Mucosa of stomach (tissue), 1 donor: ENCODE data around the gene PELI3.
"Not testable (repeated sequence)": the region's sequence is repeated elsewhere in the genome, so short reads cannot be mapped to it uniquely, and the experiment has no call there.

Experiments
- H3K27me3 ChIP-seq: one replicate; pipeline ENCODE4 v1.7.0; 2013; ENCODE audit warnings: mild to moderate bottlenecking, low read length; ENCODE audit not compliant: control insufficient read depth, insufficient read depth
- H3K36me3 ChIP-seq: one replicate; pipeline ENCODE4 v1.7.0; 2013; ENCODE audit warnings: low read length; ENCODE audit not compliant: control insufficient read depth, insufficient read depth
- H3K4me1 ChIP-seq: one replicate; pipeline ENCODE4 v1.7.0; 2013; ENCODE audit warnings: mild to moderate bottlenecking, low read length; ENCODE audit not compliant: control insufficient read depth, insufficient read depth
- H3K4me3 ChIP-seq: one replicate; pipeline ENCODE4 v1.7.0; 2013; ENCODE audit warnings: low read length
- H3K9ac ChIP-seq: one replicate; pipeline ENCODE4 v1.7.0; 2013; ENCODE audit warnings: mild to moderate bottlenecking, low read length, moderate library complexity
- H3K9me3 ChIP-seq: one replicate; pipeline ENCODE4 v1.7.0; 2013; ENCODE audit warnings: mild to moderate bottlenecking, low read length, moderate library complexity; ENCODE audit not compliant: control insufficient read depth
- donor health status: Pancreatic carcinoma.

PELI3 gene

DNA sequence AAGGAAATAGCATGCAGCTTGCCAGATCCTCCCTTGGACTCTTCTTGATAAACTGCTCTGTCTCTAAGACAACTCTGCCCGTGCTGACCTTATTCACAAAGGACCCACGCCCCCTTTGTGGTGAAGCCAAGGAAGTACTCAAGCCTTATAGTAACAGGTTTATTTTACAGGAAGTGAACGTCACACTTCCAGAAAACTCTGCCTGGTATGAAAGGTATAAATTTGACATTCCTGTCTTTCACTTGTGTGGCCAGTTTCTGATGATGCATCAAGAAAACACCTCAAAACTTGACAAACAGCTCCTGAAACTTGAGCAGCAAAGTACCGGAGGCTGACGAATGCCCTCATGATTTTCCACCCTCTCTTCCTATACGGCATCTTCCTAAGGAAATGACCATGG is 12.5 kb upstream of the PELI3 start:
- Histone ChIP-seq H3K27me3 (no peaks in the 10 kb centered on the region), H3K4me1 (no peaks in the 10 kb centered on the region), H3K9ac (no peak overlapping the region), H3K4me3 (no peak overlapping the region), H3K9me3 (no peaks in the 10 kb centered on the region), H3K36me3 (no peaks in the 10 kb centered on the region)

- Histone ChIP-seq H3K4me3 (no peak overlapping the region), H3K4me1 (no peaks in the 10 kb centered on the region), H3K27me3 (no peaks in the 10 kb centered on the region), H3K9ac (no peak overlapping the region), H3K9me3 (no peaks in the 10 kb centered on the region), H3K36me3 (no peaks in the 10 kb centered on the region)
Measured at GRCh38 chr11:66454828-66455227, 11.9 kb upstream of the PELI3 start.

DNA sequence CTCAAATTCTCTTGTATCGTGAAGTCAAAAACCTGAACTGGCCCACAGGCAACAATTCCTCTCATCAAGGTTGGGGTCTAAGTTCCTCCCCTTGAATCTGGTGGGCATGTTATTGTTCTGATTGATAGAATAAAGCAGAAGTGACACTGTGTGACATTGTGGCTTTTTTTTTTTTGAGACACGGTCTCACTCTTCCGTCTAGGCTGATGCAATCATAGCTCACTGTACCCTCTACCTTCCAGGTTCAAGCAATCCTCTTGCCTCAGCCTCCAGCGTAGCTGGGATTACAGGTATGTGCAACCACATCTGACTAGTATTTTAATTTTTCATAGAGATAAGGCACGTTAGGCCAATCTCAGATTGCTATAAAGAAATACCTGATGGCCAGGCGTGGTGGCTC is 8.9 kb upstream of the PELI3 start:
- no peaks in the 10 kb centered on the region for H3K4me1 ChIP-seq

GRCh38 chr11:66459138-66459778 is 7.4 kb upstream of the PELI3 start:
- Histone ChIP-seq H3K4me3 (no peak overlapping the region), H3K9ac (no peak overlapping the region)

More for the DNA sequence above, 8.9 kb upstream of the PELI3 start:
- H3K9me3 ChIP-seq, result no peaks in the 10 kb centered on the region
- H3K36me3 ChIP-seq, result no peaks in the 10 kb centered on the region
- H3K9ac ChIP-seq, result no peak overlapping the region
- no peak overlapping the region for H3K4me3 ChIP-seq
- H3K27me3 ChIP-seq, result no peaks in the 10 kb centered on the region

GRCh38 chr11:66462010-66462409 is 4.7 kb upstream of the PELI3 start:
- Histone ChIP-seq H3K9me3 (no peaks in the 10 kb centered on the region), H3K27me3 (no peaks in the 10 kb centered on the region), H3K4me1 (peaks cover 5% of the 10 kb centered on the region), H3K9ac (no peak overlapping the region), H3K36me3 (no peaks in the 10 kb centered on the region), H3K4me3 (no peak overlapping the region)

More at GRCh38 chr11:66459138-66459778, 7.4 kb upstream of the PELI3 start:
- Histone ChIP-seq H3K9me3 (no peaks in the 10 kb centered on the region), H3K36me3 (no peaks in the 10 kb centered on the region), H3K4me1 (no peaks in the 10 kb centered on the region), H3K27me3 (no peaks in the 10 kb centered on the region)

DNA sequence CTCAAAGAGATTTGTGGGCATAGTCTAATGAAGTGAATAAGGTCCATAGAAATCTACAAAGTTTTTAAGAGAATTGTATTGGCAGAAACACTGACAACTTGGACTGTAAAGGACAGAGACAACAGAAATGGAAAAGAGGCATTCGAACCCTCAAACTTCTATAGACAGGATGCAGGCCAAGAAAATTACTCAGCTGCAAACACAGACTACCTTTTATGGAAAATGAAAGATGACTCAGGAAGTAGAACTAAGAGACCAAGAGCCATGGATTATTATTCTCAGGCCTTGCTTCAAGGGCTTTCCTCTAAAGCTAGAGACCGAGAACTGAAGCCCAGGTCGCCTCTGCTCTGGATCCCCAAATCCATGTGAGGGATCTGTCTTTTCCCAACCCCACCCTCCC is 3.8 kb upstream of the PELI3 start:
- H3K36me3 ChIP-seq, result no peaks in the 10 kb centered on the region
- H3K4me3 ChIP-seq, result no peak overlapping the region
- H3K9ac ChIP-seq, result no peak overlapping the region
- no peaks in the 10 kb centered on the region for H3K27me3 ChIP-seq
- H3K4me1 ChIP-seq, result peaks cover 12% of the 10 kb centered on the region
- no peaks in the 10 kb centered on the region for H3K9me3 ChIP-seq

DNA sequence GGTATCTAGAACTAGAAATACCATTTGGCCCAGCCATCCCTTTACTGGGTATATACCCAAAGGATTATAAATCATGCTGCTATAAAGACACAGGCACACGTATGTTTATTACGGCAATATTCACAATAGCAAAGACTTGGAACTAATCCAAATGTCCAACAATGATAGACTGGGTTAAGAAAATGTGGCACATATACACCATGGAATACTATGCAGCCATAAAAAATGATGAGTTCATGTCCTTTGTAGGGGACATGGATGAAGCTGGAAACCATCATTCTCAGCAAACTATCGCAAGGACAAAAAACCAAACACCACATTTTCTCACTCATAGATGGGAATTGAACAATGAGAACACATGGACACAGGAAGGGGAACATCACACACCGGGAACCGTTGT is 2.6 kb upstream of the PELI3 start:
- not testable (repeated sequence) for H3K9ac ChIP-seq, H3K27me3 ChIP-seq, H3K36me3 ChIP-seq, H3K9me3 ChIP-seq, H3K4me3 ChIP-seq
- peaks cover 15% of the 10 kb centered on the region for H3K4me1 ChIP-seq

DNA sequence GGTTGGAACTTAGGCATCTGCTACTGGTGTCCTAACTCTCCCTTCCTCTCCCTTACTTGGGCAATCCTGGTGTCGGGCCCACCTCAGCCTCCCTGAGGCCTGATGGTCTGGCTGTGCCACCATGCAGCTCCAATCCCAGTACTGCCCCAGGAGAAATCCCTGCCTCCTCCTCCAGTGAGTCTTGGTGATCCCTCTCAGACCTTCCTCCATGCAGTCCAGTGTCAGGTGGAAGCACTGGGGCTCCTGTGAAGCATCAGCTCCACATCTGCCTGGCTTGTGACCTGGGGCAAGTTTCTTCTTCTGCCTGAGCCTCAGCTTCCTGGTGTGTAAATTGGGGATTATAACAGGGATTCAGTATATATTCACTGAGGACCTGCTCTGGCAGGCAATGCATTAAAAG is 1.8 kb upstream of the PELI3 start:
- H3K9ac ChIP-seq, result no peak overlapping the region
- no peaks in the 10 kb centered on the region for H3K27me3 ChIP-seq
- H3K4me1 ChIP-seq, result peaks cover 15% of the 10 kb centered on the region
- H3K4me3 ChIP-seq, result no peak overlapping the region
- H3K36me3 ChIP-seq, result no peaks in the 10 kb centered on the region
- no peaks in the 10 kb centered on the region for H3K9me3 ChIP-seq

DNA sequence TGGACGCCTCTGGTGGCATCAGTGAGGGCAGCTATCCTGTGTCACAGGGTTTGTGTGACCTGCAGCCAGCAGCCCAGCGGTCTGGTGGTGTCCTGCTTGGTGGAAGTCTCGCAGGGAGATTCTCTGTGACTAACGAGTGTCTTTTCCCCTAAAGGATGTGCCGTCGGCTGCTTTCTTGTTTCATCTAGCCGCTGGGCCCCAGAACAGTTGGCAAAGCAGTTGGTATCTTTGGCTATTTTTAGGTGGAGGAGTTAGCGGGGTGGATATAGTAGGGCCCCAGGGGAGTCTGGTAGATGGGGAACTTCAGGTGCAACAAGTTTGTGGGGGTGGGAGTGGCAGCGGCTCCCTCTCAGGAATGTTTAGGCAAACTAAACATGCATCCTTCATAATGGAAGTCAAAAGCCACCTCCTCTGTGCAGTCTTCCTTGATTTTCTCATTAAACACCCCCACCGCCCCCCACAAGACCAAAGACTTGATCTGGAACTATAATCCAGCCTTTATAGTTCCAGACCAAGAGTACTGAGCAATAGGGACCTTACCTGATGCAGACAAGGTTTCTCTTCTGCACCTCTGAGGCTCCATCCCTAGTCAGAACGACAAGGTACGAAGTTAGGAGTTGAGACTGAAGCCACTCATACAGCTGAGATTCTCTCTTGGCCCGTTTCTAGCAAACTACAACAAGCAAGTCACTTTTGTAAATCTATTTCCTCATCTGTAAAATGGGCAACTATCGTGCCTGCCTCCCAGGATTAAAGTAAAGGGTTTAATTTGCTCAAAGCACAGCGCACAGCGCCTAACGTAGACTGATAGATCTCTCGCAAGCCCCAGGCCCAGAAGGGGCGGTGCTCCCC is 1.1 kb upstream of the PELI3 start:
- Histone ChIP-seq H3K4me3 (peak overlapping the region; percentile 27), H3K9me3 (no peaks in the 10 kb centered on the region), H3K4me1 (peaks cover 15% of the 10 kb centered on the region), H3K36me3 (no peaks in the 10 kb centered on the region), H3K9ac (peak overlapping the region; percentile 55), H3K27me3 (no peaks in the 10 kb centered on the region)

GRCh38 chr11:66467034-66467659 is 442 bp downstream of the PELI3 start:
- no peaks in the 10 kb centered on the region for H3K27me3 ChIP-seq
- no peaks in the 10 kb centered on the region for H3K36me3 ChIP-seq
- H3K4me1 ChIP-seq, result peaks cover 15% of the 10 kb centered on the region
- H3K9ac ChIP-seq, result peak overlapping the region; percentile 60
- peak overlapping the region; percentile 32 for H3K4me3 ChIP-seq
- no peaks in the 10 kb centered on the region for H3K9me3 ChIP-seq

DNA sequence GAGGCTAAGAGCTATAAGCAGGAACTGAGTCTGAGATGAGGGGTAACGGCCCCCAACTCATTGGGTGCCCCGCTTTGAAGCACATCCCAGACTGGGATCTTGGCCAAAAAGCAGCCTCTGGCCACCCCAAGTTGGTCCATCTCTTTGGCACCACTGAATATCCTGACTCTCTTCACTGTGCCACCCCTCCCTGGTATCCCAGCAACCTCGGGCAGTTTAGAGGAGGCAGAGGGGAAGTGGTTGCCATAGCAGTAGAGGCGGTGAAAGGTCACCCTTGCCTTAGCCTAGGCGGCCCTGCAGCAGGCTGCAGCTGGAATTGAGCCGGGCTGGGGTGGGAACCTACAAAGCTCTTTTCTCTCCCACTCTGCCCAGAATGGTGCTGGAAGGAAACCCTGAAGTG is 1.1 kb downstream of the PELI3 start:
- Histone ChIP-seq H3K9me3 (no peaks in the 10 kb centered on the region), H3K4me1 (peaks cover 15% of the 10 kb centered on the region), H3K9ac (peak overlapping the region; percentile 60), H3K4me3 (no peak overlapping the region), H3K36me3 (no peaks in the 10 kb centered on the region), H3K27me3 (no peaks in the 10 kb centered on the region)

DNA sequence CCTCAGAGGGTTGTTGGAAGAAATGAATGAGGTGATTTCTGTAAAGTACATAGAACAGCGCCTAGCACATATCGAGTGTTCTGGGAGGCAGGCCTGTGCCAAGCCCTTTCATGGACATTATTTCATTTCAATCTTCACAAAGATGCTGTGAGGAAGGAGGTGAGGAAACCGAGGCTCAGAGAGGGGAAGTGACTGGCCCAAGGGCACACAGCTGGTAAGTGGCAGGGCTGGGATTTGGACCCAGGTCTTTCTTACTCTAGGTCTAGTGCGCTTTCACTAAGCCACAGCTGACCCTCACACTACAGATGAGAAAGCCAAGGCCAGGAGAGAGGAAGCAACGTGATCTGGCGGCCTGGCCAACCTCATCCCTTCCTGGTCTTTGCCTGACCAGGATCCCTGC is 2.0 kb downstream of the PELI3 start:
- H3K9ac ChIP-seq, result no peak overlapping the region
- peaks cover 15% of the 10 kb centered on the region for H3K4me1 ChIP-seq
- no peaks in the 10 kb centered on the region for H3K36me3 ChIP-seq
- H3K9me3 ChIP-seq, result no peaks in the 10 kb centered on the region
- H3K4me3 ChIP-seq, result no peak overlapping the region
- H3K27me3 ChIP-seq, result no peaks in the 10 kb centered on the region
